ENCODE measurements around the gene MYLK3.
A peak's percentile ranks its signal among the peaks of the same experiment; 100 is the strongest.
"Not testable (repeated sequence)": the region's sequence is repeated elsewhere in the genome, so short reads cannot be mapped to it uniquely, and the experiment has no call there.

MYLK3 gene

DNA sequence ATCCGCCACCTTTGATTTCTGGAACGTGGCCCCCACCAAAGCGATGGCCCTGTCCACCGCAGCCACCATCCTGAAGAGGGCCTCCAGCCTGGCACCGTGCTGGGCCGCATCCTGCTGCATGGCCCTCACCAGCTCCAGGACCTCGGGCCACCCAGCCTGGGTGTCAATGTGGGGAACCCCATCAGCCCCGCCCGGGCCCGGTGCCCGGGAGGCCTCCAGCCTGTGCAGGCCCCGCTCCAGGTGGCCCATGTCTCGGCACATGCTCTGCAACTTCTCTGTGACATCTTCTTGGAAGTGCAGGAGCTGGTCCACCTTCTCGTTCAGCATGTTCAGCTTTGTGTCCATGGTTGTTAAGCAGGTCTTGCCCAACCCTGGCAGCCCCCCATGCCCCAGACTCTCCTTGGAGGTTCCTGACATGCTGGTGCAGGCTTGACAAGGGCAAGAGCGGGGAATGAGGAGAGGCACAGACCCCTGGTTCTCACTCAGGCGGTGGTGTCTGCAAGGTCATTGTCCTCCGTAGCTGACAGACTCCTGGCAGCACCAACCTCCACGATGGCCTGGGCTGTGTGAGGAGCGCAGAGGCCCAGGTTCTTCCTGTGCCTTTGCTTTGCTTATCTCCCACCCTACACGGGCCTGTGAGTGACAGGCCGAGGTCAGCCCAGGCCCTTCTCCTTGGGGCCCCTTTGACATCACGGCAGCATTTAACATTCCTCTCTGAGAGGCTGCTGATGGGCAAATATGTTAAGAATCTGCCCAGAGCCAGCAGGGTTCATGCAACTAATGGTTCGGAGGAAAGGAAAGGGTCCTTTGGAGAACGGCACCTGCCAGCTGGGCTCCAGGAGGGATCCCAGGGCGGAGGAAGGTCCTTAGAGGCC, at the start of gene MYLK3:
TSS of gene MYLK3 (minus strand) at position 568 of the 875 bp plus-strand sequence. CDS start at position 417, 151 bp downstream.
- no peak for ATAC-seq

GRCh38 chr16:46797501-46797900, 49.4 kb upstream of the MYLK3 start:
- no peak for ATAC-seq

- no peak for ATAC-seq
Observed at GRCh38 chr16:46796764-46797269, 48.7 kb upstream of the MYLK3 start.

DNA sequence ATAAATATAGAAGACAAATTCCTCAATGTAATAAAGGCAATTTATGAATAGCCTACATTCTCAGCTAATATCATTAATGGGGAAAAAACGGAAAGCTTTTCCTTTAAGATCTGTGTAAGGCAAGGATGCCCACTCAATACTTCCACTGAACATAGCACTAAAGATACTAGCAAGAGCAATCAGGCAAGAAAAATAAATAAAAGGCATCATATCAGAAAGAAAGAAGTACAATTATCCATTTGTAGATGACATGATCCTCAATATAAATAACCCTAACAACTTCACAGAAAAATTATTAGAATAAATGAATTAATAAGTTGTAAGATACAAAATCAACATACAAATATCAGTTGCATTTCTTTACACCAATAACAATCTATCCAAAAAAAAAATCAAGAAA, 45.7 kb upstream of the MYLK3 start:
- ATAC-seq, result no peak

- ATAC-seq, result no peak
Observed at GRCh38 chr16:46790599-46791270, 42.6 kb upstream of the MYLK3 start.

- ATAC-seq, result peak; percentile 89 to 93
Observed at GRCh38 chr16:46789499-46790414, 41.6 kb upstream of the MYLK3 start.

GRCh38 chr16:46788891-46789474, 40.8 kb upstream of the MYLK3 start:
- no peak for ATAC-seq

DNA sequence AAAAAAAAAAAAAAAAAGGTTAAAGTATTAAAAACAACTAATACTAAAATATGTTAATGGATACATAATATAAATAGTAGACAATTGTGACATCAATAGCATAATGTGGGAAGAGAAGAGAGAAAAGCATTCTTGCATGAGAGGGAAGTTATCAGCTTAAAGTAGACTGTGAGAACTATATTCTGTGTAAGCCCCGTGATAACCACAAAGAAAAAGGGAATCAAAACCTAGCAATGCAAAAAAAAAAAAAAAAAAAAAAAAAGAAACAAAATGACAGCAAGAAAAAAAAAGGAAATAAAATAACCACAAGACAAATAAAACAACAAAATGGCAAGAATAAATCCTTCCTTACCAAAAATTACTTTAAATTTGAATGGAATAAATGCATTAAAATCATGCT, 39.8 kb upstream of the MYLK3 start:
- no peak for ATAC-seq

GRCh38 chr16:46785076-46785845, 37.1 kb upstream of the MYLK3 start:
- ATAC-seq, result no peak

GRCh38 chr16:46784569-46784968, 36.4 kb upstream of the MYLK3 start:
- not testable (repeated sequence) for ATAC-seq

GRCh38 chr16:46783800-46784199, 35.7 kb upstream of the MYLK3 start:
- ATAC-seq, result peak in 1 of 2 donors; percentile 20

DNA sequence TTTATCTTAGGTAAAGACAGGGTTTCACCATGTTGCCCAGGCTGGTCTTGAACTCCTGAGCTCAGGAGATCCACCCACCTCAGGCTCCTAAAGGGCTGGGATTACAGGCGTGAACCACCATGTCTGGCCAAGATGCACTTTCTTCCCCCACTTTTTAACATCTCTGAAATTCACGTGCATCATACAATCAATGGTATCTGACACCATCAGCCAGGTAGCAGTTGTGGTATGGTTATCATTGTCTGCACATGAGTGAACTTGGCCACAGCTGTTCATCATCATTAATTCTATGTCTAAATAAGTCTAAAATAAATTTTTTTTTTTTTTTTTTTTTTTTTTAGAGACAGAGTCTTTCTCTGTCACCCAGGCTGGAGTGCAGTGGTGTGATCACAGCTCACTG, 34.2 kb upstream of the MYLK3 start:
- no peak for ATAC-seq

DNA sequence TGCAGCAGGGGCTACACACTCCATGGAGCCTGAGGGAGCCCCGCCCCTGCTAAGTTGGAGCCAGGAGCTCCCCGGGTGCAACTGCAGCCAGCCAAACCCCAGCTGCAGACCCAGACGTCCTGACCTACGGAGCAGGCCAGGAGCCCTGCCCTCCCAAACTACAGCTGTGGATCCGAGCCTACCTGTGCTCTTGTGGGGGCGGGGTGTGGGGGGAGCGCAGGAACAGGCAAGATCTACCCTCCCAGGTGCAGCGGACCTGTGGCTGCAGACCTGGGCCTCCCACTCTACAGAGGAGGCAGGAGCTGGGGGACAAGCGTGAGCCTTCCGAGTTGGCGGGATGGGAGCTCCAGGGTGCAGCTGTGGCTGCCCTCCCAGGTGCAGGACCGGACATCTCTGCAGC, 29.7 kb upstream of the MYLK3 start:
- no peak for ATAC-seq

DNA sequence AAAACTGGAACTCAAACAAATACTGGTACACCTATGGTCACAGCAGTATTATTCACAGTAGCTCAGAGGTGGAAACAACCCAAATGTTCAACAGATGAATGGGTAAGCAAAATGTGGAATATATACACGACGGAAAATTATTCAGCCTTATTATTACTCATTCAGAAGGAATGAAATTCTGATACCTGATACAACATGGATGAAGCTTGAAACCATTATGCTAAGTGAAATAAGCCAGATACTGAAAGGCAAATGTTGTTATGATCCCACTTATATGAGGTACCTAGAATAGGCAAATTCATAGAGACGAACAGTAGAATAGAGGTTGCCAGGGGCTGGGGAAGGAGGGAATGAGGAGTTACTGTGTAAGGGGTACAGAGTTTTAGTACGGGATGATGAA, 27.1 kb upstream of the MYLK3 start:
- ATAC-seq, result no peak

GRCh38 chr16:46774743-46775177, 26.6 kb upstream of the MYLK3 start:
- no peak for ATAC-seq

GRCh38 chr16:46772463-46772862, 24.3 kb upstream of the MYLK3 start:
- ATAC-seq, result no peak

GRCh38 chr16:46768809-46769208, 20.7 kb upstream of the MYLK3 start:
- no peak for ATAC-seq

GRCh38 chr16:46765050-46765449, 16.9 kb upstream of the MYLK3 start:
- ATAC-seq, result no peak

- no peak for ATAC-seq
Observed at GRCh38 chr16:46763147-46763546, 15.0 kb upstream of the MYLK3 start.

GRCh38 chr16:46762583-46762982, 14.4 kb upstream of the MYLK3 start:
- no peak for ATAC-seq

DNA sequence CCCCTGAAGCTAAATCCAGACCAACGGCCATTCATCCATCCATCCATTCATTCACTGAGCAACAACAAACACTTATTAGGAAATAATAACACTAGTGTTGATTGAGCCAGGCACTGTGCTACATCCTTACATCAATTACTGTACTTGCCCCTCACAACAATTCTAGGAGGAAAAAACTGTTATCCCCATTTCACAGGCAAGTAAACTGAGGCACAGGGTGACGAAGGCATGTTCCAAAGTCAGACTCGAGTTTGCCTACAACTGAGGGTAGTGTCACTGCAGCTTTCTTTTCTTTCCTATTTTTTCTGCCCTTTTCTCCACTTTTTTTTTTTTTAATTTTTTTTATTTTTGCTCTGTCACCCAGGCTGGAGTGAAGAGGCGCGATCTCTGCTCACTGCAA, 11.2 kb upstream of the MYLK3 start:
- ATAC-seq, result no peak

All from activated CD4-positive, CD25-positive, alpha-beta regulatory T cell treated with anti-CD3 and anti-CD28 coated beads, Interleukin-2, amount 50 U/mL, for 24 hours (primary cell).